Measurements from ENCODE around the gene NT5DC1.
A peak's percentile ranks its signal among the peaks of the same experiment; 100 is the strongest.
"Not testable (repeated sequence)": the region's sequence is repeated elsewhere in the genome, so short reads cannot be mapped to it uniquely, and the experiment has no call there.

The NT5DC1 gene

DNA sequence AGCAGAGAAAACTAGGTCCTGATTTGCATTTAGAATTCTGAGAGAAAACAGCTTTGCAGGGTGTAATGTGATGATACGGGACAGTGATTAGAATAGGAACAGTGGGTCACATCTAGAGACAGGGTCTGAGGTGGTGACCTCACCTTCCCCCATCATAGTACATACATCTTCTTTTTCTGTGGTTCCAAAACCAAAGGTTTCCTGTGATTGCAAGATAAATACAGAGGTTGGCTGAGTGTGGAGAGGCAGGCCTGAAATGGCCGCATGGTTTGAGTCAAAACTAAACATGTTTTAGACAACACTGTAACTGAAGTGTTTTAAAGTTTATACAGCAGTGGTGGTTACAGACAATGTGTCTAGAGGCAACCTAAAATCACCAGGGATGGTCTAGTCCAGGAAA is 10.4 kb upstream of the NT5DC1 start:
- no peak for DNase-seq (ENCODE audit: low read depth in 2 of 2)

DNA sequence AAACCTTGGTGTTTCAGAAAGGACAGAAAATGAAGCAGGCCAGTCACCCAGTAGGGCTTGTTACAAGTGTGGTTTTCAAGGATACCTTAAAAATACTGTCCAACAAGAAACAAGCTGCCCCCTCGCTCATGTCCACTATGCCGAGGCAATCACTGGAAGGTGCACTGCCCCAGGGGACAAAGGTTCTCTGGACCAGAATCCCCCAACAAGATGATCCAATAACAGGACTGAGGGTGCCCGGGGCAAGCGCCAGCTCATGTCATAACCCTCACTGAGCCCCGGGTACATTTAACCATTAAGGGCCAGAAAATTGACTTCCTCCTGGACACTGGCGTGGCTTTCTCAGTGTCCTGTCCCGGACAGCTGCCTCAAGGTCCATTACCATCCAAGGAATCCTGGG is 6.6 kb upstream of the NT5DC1 start:
- DNase-seq (ENCODE audit: low read depth in 2 of 2): no peak

DNA sequence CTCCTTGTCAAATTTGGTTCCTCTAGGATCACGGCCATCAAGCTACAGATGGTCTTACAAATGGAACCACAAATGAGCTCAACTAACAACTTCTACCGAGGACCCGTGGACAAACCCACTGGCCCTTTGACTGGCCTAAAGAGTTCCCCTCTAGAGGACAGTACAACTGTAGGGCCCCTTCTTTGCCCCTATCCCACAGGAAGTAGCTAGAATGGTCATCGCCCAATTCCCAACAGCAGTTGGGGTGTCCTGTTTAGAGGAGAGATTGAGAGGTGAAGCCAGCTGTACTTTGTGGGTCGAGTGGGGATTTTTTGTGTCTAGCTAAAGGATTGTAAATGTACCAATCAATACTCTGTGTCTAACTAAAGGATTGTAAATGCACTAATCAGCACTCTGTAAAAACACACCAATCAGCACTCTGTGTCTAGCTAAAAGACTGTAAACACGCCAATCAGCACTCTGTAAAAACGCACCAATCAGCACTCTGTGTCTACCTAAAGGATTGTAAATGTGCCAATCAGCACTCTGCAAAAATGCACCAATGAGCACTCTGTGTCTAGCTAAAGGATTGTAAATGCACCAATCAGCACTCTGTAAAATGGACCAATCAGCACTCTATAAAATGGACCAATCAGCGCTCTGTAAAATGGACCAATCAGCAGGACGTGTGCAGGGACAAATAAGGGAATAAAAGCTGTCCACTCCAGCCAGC is 4.4 kb upstream of the NT5DC1 start:
- DNase-seq (ENCODE audit: low read depth in 2 of 2): not testable (repeated sequence)

DNA sequence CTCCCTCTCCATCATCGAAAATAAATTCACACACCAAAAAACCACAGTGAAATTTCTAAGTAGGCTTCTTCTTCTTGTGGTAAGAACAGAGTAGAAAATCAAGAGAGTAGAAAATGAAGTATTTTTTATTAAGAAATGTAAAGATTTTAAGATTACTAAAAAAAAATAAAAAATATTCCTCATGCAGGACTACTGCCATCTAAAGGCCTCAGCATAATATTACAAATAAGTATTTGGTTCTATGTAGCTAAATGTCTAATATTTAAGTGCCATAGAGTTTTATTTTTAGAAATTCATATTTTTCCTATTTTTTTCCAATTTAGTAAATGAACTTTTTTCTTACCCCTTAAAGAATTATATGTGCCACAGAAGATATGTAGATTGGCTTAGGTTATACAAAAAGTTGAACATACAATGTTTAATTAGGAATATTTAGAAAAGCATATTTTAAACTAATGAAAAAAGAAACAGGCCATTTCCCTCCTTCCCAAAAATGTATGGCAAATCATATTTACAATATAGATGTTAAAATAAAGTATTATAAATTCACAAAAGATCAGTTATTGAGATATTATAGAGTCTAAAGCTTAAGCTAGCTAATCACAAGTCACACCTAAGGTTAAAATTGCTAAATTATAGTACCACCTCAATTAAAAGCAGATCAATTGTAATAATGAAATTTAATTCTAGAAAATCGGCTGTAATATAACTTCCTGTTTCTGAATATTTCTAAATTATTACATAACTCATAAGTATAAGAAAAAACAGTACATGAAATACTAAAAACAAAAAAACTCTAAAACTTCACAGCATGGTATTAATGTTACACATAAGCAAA is 3.5 kb upstream of the NT5DC1 start:
- DNase-seq (ENCODE audit: low read depth in 2 of 2): no peak

DNA sequence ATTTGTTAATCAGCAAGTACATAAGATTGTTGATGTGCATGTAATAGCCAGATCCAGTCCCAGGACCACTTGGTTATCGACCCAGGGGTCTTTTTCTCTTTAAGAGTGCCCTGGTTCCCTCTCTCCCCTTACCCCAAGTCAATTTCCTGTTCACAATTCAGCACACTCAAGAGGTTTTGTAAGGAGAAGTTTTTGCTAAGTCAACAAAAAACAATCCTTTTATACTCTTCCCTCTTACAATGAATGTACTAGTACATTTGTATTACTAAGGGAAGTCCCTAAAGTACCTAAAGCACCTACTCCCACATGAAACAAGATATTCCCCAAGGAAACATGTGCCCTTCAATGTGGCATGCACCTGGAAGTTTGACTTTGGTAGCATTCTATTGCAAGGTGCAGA is 1.6 kb upstream of the NT5DC1 start:
- DNase-seq (ENCODE audit: low read depth in 2 of 2): no peak

DNA sequence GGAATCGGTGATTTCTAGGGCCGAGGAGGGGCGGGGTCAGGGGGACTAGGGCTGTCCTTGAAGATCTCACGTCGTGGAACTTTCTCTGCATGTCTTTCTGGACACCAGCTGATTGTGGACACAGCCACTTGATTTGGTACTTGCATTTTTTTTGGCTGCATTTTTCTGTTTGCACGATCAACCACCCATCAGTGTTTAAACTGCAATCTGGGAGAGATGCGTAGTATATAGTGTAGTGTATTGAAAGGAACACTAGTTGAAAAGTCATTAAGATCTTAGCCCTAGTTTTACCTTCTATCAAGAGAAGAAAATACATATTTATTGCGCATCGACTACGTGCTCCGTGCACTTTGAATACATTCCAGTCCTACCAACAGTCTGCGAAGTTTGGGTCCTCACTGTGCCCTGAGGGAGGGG is 657 bp downstream of the NT5DC1 start:
- DNase-seq (ENCODE audit: low read depth in 2 of 2): no peak

DNA sequence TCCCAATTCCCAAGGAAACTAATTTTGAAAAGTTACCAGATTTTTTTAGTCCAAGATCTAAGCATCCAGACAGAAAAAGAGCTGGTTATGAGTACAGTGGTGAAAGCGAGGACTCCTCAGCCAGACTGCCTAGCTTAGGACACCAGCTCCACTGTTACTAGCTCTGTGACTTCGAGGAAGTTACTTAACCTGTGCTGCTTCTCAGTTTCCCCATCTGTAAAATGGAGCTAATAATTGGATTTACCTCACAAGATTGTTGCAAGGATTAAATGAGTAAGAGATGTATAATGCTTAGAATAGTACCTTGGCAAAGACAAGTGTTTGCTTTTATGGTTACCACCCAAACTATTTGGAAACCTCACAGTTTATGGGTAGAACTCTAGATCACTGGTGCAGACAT is 1.1 kb downstream of the NT5DC1 start:
- DNase-seq (ENCODE audit: low read depth in 2 of 2): no peak

DNA sequence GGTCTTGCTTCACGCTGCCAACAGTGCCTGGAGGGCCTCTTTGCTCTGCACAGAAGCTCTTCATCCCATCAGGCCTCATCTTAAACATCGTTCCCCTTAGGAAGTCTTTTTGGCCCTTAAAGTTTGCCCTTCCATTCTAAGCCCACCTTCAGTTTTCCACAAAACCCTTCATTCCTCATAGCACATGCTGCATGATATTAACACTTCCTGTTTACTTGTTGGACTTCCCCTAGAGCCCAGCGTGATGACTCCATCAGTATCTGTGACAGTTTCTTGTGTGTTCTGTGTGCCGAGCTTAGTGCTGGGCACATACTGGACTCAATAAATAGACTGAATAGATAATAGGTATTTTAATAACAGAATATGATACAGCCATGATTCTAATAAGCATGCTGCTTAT is 2.2 kb downstream of the NT5DC1 start:
- DNase-seq (ENCODE audit: low read depth in 2 of 2): no peak

DNA sequence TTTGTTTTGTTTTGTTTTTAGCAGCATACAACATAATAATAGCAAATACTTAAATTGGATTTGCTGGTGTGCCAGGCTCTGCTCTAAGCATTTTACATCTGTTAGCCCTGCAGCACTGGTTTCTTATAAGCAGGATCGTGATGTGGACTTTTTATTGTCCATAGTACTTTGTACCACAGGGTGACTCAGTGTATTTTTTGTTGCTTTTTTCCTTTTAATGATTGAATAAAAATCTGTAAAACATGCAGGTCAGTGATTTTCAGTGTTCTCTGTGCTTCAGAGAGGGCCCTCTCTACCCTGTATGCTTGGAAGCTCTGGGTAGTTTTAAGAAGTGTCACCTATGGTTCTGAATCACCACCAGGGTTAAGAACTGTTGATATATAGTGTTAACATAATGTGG is 4.0 kb downstream of the NT5DC1 start:
- no peak for DNase-seq (ENCODE audit: low read depth in 2 of 2)

DNA sequence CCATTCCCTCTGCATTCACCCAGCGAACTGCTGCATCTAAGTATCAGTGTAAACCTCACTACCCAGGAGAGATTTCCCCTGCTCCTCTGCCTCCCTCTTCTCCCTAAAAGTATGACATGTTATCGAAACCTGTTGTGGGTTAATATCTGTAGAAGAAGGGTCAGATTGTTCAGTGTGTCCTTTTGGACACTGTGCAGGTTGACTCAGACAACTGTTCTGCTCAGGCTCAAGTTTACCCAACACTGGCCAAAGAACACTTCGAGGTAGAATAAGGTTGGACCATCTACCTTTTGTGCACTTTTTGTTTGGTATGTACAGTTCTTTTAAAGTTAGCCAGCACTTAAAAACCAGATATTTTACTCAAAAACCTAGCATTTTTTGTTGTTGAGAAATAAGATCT is 4.6 kb downstream of the NT5DC1 start:
- DNase-seq (ENCODE audit: low read depth in 2 of 2): no peak

DNA sequence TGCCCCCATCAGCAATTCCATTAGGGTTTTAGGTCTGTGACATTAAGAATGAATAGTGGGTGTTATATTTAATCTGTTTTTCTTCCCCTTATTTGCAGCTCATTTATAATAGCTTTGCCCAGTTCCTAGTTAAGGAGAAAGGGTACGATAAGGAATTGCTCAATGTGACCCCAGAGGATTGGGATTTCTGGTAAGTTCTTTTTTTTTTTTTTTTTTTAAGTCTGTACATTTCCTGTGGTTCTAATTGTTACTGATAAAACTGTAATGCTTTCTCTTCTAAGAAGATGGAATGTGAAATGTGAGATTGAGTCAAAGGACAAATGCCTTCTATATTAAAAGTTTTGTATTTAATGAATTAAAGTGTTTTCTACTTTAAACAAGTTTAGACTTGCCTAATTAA is 5.5 kb downstream of the NT5DC1 start:
- no peak for DNase-seq (ENCODE audit: low read depth in 2 of 2)

DNA sequence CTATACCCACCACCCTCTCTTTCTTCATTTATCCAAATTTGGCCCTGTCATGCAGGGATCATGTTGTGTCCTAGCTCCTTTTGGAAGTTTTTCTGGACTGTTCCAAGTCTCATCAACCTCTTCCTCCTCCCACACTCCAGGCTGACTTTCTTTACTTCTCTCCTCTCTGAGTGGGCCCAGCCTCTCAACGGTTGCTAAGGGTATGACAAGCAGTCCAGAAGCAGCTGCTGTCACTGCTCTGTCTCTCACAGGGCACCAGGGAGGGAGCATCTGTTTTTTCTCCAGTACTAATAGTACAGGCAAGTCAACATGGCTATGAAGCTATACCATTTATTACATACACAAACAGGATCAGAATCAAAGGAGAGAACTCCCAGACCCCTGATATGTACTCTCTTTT is 8.2 kb downstream of the NT5DC1 start:
- no peak for DNase-seq (ENCODE audit: low read depth in 2 of 2)

DNA sequence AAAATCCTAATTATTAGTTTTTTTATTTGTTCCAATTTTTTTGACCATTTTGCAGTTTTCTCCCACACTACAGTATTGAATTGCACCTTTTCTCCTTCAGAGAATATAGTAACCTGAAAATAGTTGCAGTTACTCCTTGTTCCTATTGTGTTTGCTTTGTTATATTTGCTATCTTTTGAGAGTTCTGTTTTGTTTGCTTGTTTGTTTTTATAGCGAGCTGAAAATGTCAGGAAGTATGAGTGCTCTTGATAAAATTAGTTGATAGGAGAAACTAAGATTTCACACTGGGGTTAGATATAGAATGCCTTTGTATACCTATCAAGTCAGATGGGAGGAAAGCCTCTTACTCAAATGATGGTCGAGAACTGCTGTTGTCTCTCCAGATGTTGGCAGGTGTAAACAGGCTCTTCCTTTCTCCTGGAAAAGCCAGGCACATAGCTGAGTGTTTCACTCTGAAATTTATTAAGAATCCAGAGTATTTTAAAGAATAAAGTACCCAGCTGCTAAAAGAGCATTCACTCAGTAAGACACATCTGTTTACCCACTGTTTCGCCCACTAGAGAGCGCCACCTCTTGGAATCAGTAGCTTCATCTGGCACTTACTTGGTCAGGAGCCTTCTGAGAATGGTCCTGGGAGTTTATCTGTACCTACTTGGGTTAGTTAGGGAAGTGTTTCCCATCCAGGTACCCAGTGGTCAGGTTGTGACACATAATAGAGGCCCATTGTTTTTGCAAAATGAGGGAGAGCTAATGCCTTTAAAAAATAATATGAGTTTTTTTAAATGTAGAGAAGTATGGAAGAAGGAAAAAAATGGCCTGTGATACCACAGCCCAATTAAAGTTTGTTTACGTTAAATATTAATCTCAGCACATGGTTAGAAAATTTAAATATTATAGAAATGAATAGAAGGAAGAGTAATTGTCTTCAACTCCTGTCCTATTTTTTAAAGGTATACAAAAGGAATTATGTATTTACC is 11.2 kb downstream of the NT5DC1 start:
- no peak for DNase-seq (ENCODE audit: low read depth in 2 of 2)

DNA sequence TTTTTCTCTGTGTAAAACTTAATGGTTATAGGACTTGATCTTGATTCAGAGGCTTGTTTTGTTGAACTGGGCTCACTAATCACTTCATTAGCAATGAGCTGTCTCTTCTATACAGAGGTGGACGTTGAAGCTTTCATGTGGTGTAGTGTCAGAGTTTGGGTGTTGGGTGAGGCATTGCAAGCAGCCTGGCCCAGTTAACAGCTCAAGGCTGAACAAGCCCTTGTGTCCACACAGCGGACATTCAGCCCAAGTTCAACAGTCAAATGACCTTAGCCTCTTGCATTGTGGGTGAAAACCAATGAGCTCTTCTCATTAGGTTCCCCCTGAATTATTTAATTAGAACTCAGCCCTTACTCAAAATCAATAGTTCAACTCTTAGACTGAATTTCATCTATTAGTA is 12.7 kb downstream of the NT5DC1 start:
- DNase-seq (ENCODE audit: low read depth in 2 of 2): no peak

DNA sequence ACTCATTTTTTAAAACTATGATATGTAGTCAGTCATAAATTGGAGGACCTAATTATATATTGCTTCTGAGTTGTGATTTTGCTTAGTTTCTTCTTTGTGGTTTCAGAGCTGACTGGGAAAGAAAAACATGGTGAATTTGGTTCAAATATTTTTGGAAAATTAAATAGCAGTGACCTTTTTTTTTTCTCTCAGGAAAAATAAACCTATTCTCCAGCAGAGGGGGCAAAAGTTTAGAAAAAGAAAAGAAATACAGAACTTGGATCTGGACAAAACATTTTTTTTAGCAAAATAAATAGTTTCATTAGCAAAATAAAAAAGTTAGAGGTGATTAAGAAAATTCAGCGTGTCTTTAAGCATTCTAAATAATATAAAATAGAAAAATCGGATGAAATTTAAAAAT is 15.1 kb downstream of the NT5DC1 start:
- DNase-seq (ENCODE audit: low read depth in 2 of 2): no peak

DNA sequence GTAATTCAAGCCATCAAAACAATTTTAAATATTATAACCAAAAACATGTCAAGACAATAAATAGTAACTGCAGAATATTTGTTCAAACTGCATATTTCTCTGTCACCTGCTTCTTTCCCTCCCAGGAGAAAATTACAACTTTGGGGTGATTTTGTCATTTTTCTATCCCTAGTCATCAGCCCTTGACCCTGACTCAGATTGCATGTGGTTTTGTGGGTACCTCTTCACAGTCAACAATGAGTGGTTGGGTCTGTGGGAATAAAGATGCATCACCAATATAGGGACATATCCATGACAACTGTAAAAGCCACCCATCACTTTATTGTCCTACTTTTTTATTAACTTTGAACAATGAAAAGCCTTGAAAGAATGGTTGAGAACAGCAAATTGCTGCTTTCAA is 18.0 kb downstream of the NT5DC1 start:
- peak in 1 of 2 experiments; percentile 11 for DNase-seq (ENCODE audit: low read depth in 2 of 2)

DNA sequence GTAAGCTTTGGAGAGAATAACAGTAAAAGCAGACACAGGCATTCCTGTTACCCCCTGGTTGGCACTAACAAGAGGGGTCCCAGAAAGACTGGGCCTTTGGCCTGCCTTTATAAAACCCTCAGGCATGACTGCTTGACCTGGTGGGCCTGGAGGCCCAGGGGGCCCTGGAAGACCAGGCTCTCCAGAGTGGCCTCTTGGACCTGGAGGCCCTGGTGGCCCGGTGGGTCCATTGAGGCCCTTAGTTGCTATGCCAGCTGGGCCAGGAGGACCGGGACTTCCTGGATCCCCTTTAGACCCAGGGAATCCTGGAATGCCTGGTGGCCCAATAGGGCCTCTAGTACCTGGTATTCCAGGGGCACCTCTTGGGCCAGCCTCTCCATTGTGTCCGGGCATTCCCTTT is 19.8 kb downstream of the NT5DC1 start:
- DNase-seq (ENCODE audit: low read depth in 2 of 2): no peak

DNA sequence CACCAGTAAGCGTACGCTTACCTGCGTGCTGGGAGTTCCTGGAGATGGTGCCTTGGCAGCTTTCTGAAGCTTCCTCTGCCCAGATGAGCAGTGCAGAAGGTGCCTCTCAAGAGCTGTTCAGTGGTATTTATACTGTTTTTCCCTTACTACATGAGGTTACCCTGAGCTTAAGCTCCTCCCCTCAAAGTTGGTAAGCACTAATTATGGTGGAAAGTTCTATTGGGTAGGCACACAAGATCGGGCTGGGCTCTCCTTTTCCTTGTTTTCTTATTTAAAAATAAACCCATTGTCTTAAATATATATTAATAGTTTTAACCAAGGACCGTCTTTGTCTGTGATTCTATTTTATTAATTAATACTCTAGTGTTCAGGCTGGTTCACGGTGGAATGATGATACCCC is 25.4 kb downstream of the NT5DC1 start, which contains the start of gene COL10A1:
Gene COL10A1 (minus strand): TSS at position 101 of the 400 bp plus-strand sequence. CDS start 640 bp downstream, outside the sequence.
- DNase-seq (ENCODE audit: low read depth in 2 of 2): no peak

DNA sequence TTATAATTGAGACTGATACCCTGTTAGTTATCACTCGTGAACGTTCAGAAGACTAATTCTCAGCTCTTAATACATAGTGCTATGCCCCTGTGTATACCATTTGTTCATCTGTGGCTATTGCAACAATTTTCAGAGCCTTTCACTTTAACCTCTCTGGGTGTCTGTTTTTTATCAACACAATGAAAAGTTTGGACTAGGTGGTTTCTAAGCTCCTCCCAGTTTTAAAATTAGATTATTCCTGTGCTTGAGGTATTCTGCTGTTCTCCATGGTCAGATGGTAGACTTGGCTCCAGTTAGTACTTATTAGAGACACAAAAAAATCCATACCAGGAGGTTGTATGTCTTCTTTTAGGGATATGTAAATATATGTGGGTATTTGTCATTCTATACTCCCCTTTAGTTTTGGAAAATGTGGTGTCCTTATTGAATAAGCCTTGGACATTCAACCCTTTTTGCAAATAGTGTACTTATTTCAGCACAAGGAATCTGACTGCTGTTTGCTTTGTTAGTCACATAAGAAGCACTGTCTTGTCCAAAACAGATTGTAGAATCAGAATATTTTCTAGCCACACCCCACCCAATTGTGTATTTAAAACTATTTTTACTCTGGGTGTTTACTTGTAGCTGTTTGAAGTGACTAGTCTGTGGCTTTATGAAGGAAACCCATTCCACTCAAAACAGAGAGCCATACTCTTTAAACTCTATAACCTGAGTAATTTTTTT is 27.3 kb downstream of the NT5DC1 start:
- DNase-seq (ENCODE audit: low read depth in 2 of 2): no peak

DNA sequence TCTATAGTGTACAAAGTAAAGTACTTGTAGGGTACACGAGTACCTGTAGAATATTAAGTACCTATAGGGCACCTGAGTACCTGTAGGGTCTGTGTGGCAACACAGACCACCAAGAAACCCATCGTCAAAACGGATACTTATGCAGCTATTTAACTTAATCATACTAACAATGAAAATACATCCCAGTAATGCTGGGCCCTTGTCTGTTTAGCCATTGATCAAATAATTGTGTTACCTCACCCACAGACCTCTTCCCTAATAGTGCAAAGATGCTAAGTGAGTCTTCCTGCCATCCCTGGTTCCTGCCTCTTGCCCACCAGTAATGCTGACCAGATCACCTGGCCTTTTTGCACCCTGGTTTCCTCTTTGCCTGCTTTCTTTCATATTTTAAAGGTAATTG is 32.8 kb downstream of the NT5DC1 start:
- no peak for DNase-seq (ENCODE audit: low read depth in 2 of 2)

DNA sequence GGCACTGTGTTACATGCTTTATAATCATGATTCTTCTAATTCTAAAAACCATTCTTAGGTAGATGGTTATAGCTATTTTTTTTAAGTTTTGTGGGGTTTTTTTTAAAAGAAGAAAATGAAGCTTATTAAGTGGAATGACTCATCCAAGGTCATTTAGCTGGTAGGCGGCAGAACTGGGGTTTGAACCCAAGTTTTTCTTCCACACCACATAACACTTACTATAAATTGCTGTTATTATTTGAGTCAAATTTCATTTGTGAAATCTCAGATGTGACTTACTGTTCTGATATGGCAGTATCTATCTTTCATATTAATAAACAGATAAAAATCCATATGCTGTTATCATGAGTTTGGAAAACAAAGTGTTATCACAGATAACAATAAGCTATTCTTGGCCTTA is 35.7 kb downstream of the NT5DC1 start:
- no peak for DNase-seq (ENCODE audit: low read depth in 2 of 2)

Data from fibroblast of skin of left quadriceps (primary cell).